ENCODE measurements around the gene ATP8A2. TPM values are rescaled to one million over a fixed set of nuclear protein-coding genes. Genes with fewer than 3 reads are reported as not detected.

The ATP8A2 gene
- total RNA-seq, 1 donor from 2014 or later: 1.3 TPM

DNA sequence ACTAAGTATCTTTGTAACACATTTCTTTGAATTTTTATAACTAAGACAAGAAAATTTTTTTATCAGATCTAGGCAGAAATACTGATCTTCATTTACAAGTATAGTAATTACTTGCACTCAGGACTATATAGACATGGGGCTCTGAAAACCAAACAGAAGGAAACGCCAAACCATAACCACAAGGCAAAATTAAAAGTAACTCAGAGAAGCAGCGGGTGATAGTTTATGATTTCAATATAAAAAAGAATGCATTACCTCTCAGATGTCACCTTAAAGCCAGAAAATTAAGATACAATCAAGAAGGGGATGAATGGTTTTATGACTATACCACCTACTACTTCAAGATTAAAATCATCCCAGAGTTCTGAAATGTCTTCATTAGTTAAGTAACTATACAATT, 673.4 kb downstream of the ATP8A2 start:
- H3K4me1 Mint-ChIP-seq (ENCODE audit: low read depth, unreplicated experiment): peaks cover 2% of the 10 kb centered on the region
- H3K27ac ChIP-seq (ENCODE audit: low read depth, low read length): no peak overlapping the region
- peaks cover 27% of the 10 kb centered on the region for H3K27me3 Mint-ChIP-seq (ENCODE audit: low read depth, unreplicated experiment)

DNA sequence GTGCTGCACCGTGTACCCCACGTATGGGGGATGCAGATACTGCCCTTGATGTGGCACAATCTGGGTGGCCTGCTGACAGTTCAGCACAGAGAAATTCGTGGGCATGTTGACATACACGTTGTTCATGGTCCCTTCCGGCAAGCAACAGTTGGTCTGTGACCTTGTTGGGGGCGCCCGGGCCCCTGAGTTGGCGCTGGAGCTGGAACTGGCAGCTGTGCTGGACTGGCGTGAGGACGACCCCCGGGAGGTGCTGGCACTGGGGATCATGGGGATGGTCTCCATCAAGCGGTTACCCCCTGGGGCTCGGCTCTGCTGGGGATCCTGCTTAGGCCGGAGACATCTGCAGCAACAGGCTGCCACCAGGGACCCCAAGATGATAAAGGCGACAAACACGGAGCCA, 674.9 kb downstream of the ATP8A2 start:
- Histone ChIP-seq H3K9ac (ENCODE audit: low read length) (no peak overlapping the region), H3K4me2 (ENCODE audit: low read length) (no peak overlapping the region), H3K27me3 (ENCODE audit: insufficient read depth, low read length) (no peaks in the 10 kb centered on the region), H2AFZ (ENCODE audit: low read depth, low read length) (no peak overlapping the region), H4K20me1 (ENCODE audit: insufficient read depth, low read length) (peaks cover 3% of the 10 kb centered on the region), H3K79me2 (ENCODE audit: insufficient read depth, low read length) (peaks cover 38% of the 10 kb centered on the region), H3K9me3 (ENCODE audit: insufficient read depth, low read depth, low read length) (no peaks in the 10 kb centered on the region), H3K4me1 (ENCODE audit: insufficient read depth, low read length) (peaks cover 13% of the 10 kb centered on the region), H3K36me3 (ENCODE audit: insufficient read depth, low read length) (peaks cover 3% of the 10 kb centered on the region), H3K27ac (ENCODE audit: low read depth, low read length) (no peak overlapping the region), H3K4me3 (ENCODE audit: insufficient read depth, low read depth, low read length) (no peak overlapping the region)
- Mint-ChIP-seq H3K36me3 (ENCODE audit: low read depth, unreplicated experiment) (no peaks in the 10 kb centered on the region), H3K27ac (ENCODE audit: unreplicated experiment) (no peak overlapping the region), H3K27me3 (ENCODE audit: low read depth, unreplicated experiment) (peaks cover 27% of the 10 kb centered on the region), H3K4me1 (ENCODE audit: low read depth, unreplicated experiment) (peaks cover 2% of the 10 kb centered on the region), H3K4me3 (ENCODE audit: unreplicated experiment) (no peak overlapping the region), H3K9me3 (ENCODE audit: unreplicated experiment) (no peaks in the 10 kb centered on the region)
- no peak for DNase-seq (ENCODE audit: low read depth)
- TF ChIP-seq, protein P1, sequence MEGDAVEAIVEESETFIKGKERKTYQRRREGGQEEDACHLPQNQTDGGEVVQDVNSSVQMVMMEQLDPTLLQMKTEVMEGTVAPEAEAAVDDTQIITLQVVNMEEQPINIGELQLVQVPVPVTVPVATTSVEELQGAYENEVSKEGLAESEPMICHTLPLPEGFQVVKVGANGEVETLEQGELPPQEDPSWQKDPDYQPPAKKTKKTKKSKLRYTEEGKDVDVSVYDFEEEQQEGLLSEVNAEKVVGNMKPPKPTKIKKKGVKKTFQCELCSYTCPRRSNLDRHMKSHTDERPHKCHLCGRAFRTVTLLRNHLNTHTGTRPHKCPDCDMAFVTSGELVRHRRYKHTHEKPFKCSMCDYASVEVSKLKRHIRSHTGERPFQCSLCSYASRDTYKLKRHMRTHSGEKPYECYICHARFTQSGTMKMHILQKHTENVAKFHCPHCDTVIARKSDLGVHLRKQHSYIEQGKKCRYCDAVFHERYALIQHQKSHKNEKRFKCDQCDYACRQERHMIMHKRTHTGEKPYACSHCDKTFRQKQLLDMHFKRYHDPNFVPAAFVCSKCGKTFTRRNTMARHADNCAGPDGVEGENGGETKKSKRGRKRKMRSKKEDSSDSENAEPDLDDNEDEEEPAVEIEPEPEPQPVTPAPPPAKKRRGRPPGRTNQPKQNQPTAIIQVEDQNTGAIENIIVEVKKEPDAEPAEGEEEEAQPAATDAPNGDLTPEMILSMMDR (IDR thresholded peaks at IDR 0.05; ENCODE audit: insufficient read depth, low read depth, low read length): no peak
- TF ChIP-seq EZH2 (IDR thresholded peaks at IDR 0.05; ENCODE audit: insufficient read depth, low read length): no peak
- FAIRE-seq: no peak

More for the DNA sequence above, 673.4 kb downstream of the ATP8A2 start:
- DNase-seq (ENCODE audit: low read depth) (no peak), FAIRE-seq (no peak)
- Mint-ChIP-seq H3K9me3 (ENCODE audit: unreplicated experiment) (no peaks in the 10 kb centered on the region), H3K4me3 (ENCODE audit: unreplicated experiment) (no peak overlapping the region), H3K36me3 (ENCODE audit: low read depth, unreplicated experiment) (no peaks in the 10 kb centered on the region), H3K27ac (ENCODE audit: unreplicated experiment) (no peak overlapping the region)
- TF ChIP-seq, protein P1 (IDR thresholded peaks at IDR 0.05; ENCODE audit: insufficient read depth, low read depth, low read length): no peak
- TF ChIP-seq EZH2 (IDR thresholded peaks at IDR 0.05; ENCODE audit: insufficient read depth, low read length): no peak
- Histone ChIP-seq H3K9ac (ENCODE audit: low read length) (no peak overlapping the region), H3K79me2 (ENCODE audit: insufficient read depth, low read length) (peaks cover 32% of the 10 kb centered on the region), H4K20me1 (ENCODE audit: insufficient read depth, low read length) (peaks cover 3% of the 10 kb centered on the region), H3K27me3 (ENCODE audit: insufficient read depth, low read length) (no peaks in the 10 kb centered on the region), H2AFZ (ENCODE audit: low read depth, low read length) (no peak overlapping the region), H3K4me3 (ENCODE audit: insufficient read depth, low read depth, low read length) (no peak overlapping the region), H3K4me1 (ENCODE audit: insufficient read depth, low read length) (peaks cover 13% of the 10 kb centered on the region), H3K4me2 (ENCODE audit: low read length) (no peak overlapping the region), H3K36me3 (ENCODE audit: insufficient read depth, low read length) (peaks cover 3% of the 10 kb centered on the region), H3K9me3 (ENCODE audit: insufficient read depth, low read depth, low read length) (no peaks in the 10 kb centered on the region)

DNA sequence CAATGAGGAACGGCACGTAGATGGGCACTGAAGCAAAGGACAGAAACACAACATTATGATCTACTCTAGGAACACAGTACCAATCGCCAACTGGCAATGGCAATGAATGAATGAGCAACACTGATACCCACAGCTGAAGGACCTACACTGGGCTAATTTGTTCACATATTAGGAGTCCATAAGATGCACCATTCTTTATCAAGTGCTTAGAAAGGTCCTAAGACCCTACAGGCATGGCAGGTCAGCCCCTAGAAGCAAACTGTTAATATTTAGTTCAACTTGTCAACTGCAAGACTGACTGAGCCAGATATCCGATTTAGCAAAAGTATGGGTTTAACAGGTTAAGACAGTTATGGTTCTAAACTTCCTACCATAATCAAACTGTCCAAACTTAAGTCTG, 675.3 kb downstream of the ATP8A2 start:
- H3K79me2 ChIP-seq (ENCODE audit: insufficient read depth, low read length): peaks cover 38% of the 10 kb centered on the region
- TF ChIP-seq EZH2 (IDR thresholded peaks at IDR 0.05; ENCODE audit: insufficient read depth, low read length): no peak
- H3K27me3 Mint-ChIP-seq (ENCODE audit: low read depth, unreplicated experiment): peaks cover 24% of the 10 kb centered on the region
- DNase-seq (ENCODE audit: low read depth) (no peak), FAIRE-seq (no peak)
- peaks cover 3% of the 10 kb centered on the region for H4K20me1 ChIP-seq (ENCODE audit: insufficient read depth, low read length)
- H3K9me3 Mint-ChIP-seq (ENCODE audit: unreplicated experiment): no peaks in the 10 kb centered on the region
- no peak overlapping the region for H3K27ac ChIP-seq (ENCODE audit: low read depth, low read length)
- H3K9me3 ChIP-seq (ENCODE audit: insufficient read depth, low read depth, low read length): no peaks in the 10 kb centered on the region
- H3K36me3 Mint-ChIP-seq (ENCODE audit: low read depth, unreplicated experiment): no peaks in the 10 kb centered on the region
- no peak overlapping the region for H3K9ac ChIP-seq (ENCODE audit: low read length)
- peaks cover 13% of the 10 kb centered on the region for H3K4me1 ChIP-seq (ENCODE audit: insufficient read depth, low read length)
- no peak overlapping the region for H3K27ac Mint-ChIP-seq (ENCODE audit: unreplicated experiment)
- H3K36me3 ChIP-seq (ENCODE audit: insufficient read depth, low read length): peaks cover 3% of the 10 kb centered on the region
- no peaks in the 10 kb centered on the region for H3K27me3 ChIP-seq (ENCODE audit: insufficient read depth, low read length)
- no peak overlapping the region for H2AFZ ChIP-seq (ENCODE audit: low read depth, low read length)
- no peak overlapping the region for H3K4me3 Mint-ChIP-seq (ENCODE audit: unreplicated experiment)
- H3K4me3 ChIP-seq (ENCODE audit: insufficient read depth, low read depth, low read length): no peak overlapping the region
- H3K4me2 ChIP-seq (ENCODE audit: low read length): no peak overlapping the region
- peaks cover 2% of the 10 kb centered on the region for H3K4me1 Mint-ChIP-seq (ENCODE audit: low read depth, unreplicated experiment)

Measured in astrocyte (in vitro differentiated cells and primary cell).